H9 (cell line): ENCODE data around the gene DLG1. TPM values are rescaled to one million over a fixed set of nuclear protein-coding genes. Genes with fewer than 3 reads are reported as not detected.

Source experiments
- DNase-seq: peaks from one replicate; pipeline ENCODE4 v3.0.0-alpha.2; 2017
- H2AFZ ChIP-seq: one replicate; pipeline ENCODE4 v1.6.1; 2013; ENCODE audit warnings: mild to moderate bottlenecking, low read length, control low read depth, moderate library complexity
- H2AK5ac ChIP-seq: 2 replicates; pipeline ENCODE4 v1.6.1; 2013; ENCODE audit warnings: low read length, control low read depth, mixed read lengths; ENCODE audit not compliant: insufficient read length
- H2BK120ac ChIP-seq: one replicate; pipeline ENCODE4 v1.6.1; 2013; ENCODE audit warnings: low read depth, mild to moderate bottlenecking, low read length, control low read depth, inconsistent platforms; ENCODE audit not compliant: poor library complexity, severe bottlenecking
- H2BK12ac ChIP-seq: 2 replicates; pipeline ENCODE4 v1.6.1; 2013; ENCODE audit warnings: low read length, control low read depth, mixed read lengths, low read depth; ENCODE audit not compliant: insufficient read length
- H2BK15ac ChIP-seq: 2 replicates; pipeline ENCODE4 v1.6.1; 2013; ENCODE audit warnings: low read depth, low read length, control low read depth
- H2BK20ac ChIP-seq: one replicate; pipeline ENCODE4 v1.6.1; 2013; ENCODE audit warnings: low read depth, mild to moderate bottlenecking, low read length, control low read depth, inconsistent platforms; ENCODE audit not compliant: poor library complexity, severe bottlenecking
- H2BK5ac ChIP-seq: 2 replicates; pipeline ENCODE4 v1.6.1; 2013; ENCODE audit warnings: low read length, control low read depth, mixed read lengths; ENCODE audit not compliant: insufficient read length
- H3K14ac ChIP-seq: 2 replicates; pipeline ENCODE4 v1.6.1; 2013; ENCODE audit warnings: low read length, control low read depth; ENCODE audit not compliant: insufficient read depth
- H3K18ac ChIP-seq: 2 replicates; pipeline ENCODE4 v1.6.1; 2013; ENCODE audit warnings: low read depth, mild to moderate bottlenecking, mixed read lengths, low read length, control low read depth; ENCODE audit not compliant: insufficient read length
- H3K23ac ChIP-seq: 2 replicates; pipeline ENCODE4 v1.6.1; 2013; ENCODE audit warnings: low read length, control low read depth, mixed read lengths, low read depth; ENCODE audit not compliant: insufficient read length
- H3K23me2 ChIP-seq: 2 replicates; pipeline ENCODE4 v1.6.1; 2013; ENCODE audit warnings: low read depth, mild to moderate bottlenecking, mixed read lengths, low read length, control low read depth; ENCODE audit not compliant: insufficient read length, poor library complexity, severe bottlenecking
- H3K27ac ChIP-seq: 2 replicates; pipeline ENCODE4 v1.5.1; 2013; ENCODE audit warnings: low read length, control low read depth, mixed read lengths, low read depth; ENCODE audit not compliant: insufficient read length
- H3K27me3 ChIP-seq: 2 replicates; pipeline ENCODE4 v1.6.1; 2013; ENCODE audit warnings: low read length, control low read depth, inconsistent platforms; ENCODE audit not compliant: insufficient read depth
- H3K4ac ChIP-seq: 2 replicates; pipeline ENCODE4 v1.6.1; 2013; ENCODE audit warnings: low read depth, mild to moderate bottlenecking, control low read depth, inconsistent platforms, low read length, moderate library complexity
- H3K4me1 ChIP-seq: 2 replicates; pipeline ENCODE4 v1.6.1; 2013; ENCODE audit warnings: low read length, control low read depth, inconsistent platforms; ENCODE audit not compliant: insufficient read depth
- H3K4me2 ChIP-seq: 2 replicates; pipeline ENCODE4 v1.6.1; 2013; ENCODE audit warnings: low read length, control low read depth, mixed read lengths; ENCODE audit not compliant: insufficient read length, insufficient read depth
- H3K56ac ChIP-seq: 2 replicates; pipeline ENCODE4 v1.6.1; 2013; ENCODE audit warnings: low read depth, mild to moderate bottlenecking, mixed read lengths, low read length, control low read depth; ENCODE audit not compliant: insufficient read length
- H3K79me1 ChIP-seq: 2 replicates; pipeline ENCODE4 v1.6.1; 2013; ENCODE audit warnings: low read depth, mild to moderate bottlenecking, moderate library complexity, low read length, control low read depth, inconsistent platforms; ENCODE audit not compliant: insufficient read depth, poor library complexity, severe bottlenecking
- H3K79me2 ChIP-seq: 2 replicates; pipeline ENCODE4 v1.6.1; 2013; ENCODE audit warnings: low read length, control low read depth, inconsistent platforms; ENCODE audit not compliant: insufficient read depth
- H3K9ac ChIP-seq: 2 replicates; pipeline ENCODE4 v1.6.1; 2013; ENCODE audit warnings: low read length, control low read depth, mixed read lengths; ENCODE audit not compliant: insufficient read length; ENCODE audit errors: extremely low read depth
- H3K9me3 ChIP-seq: one replicate; pipeline ENCODE4 v1.6.1; 2013; ENCODE audit warnings: low read depth, low read length, inconsistent platforms; ENCODE audit not compliant: control insufficient read depth
- H3T11ph ChIP-seq: one replicate; pipeline ENCODE4 v1.6.1; 2013; ENCODE audit warnings: mild to moderate bottlenecking, low read length, control low read depth, inconsistent platforms
- H4K20me1 ChIP-seq: one replicate; pipeline ENCODE4 v1.6.1; 2013; ENCODE audit not compliant: control insufficient read depth, insufficient read length, insufficient read depth
- H4K5ac ChIP-seq: 2 replicates; pipeline ENCODE4 v1.6.1; 2013; ENCODE audit warnings: low read depth, mild to moderate bottlenecking, mixed read lengths, low read length, control low read depth; ENCODE audit not compliant: insufficient read length
- H4K8ac ChIP-seq: replicated peaks from 2 replicates; pipeline ENCODE4 v1.6.1; 2013; ENCODE audit warnings: low read length, control low read depth, mixed read lengths, low read depth; ENCODE audit not compliant: insufficient read length
- H4K91ac ChIP-seq: 2 replicates; pipeline ENCODE4 v1.6.1; 2013; ENCODE audit warnings: low read depth, mild to moderate bottlenecking, moderate library complexity, mixed read lengths, low read length, control low read depth; ENCODE audit not compliant: insufficient read length
- H3K27ac Mint-ChIP-seq, 3 experiments: 2 replicates in 2 of 3; 3 replicates in 1 of 3; pipeline ENCODE4 v1.8.0; 2020 to 2021; ENCODE audit warnings: mixed read lengths in 3 of 3, mild to moderate bottlenecking in 1 of 3, moderate library complexity in 1 of 3
- H3K27me3 Mint-ChIP-seq: 2 replicates; pipeline ENCODE4 v1.8.0; 2021; ENCODE audit warnings: low read depth, mild to moderate bottlenecking, moderate library complexity, mixed read lengths
- H3K36me3 Mint-ChIP-seq, 3 experiments: 2 replicates in 2 of 3; 3 replicates in 1 of 3; pipeline ENCODE4 v1.8.0; 2020 to 2021; ENCODE audit warnings: low read depth in 3 of 3, mixed read lengths in 3 of 3; ENCODE audit not compliant: insufficient read depth in 1 of 3
- H3K4me1 Mint-ChIP-seq, 2 experiments: 2 replicates each; pipeline ENCODE4 v1.8.0; 2020; ENCODE audit warnings: mixed read lengths in 2 of 2
- H3K4me3 Mint-ChIP-seq, 2 experiments: 2 replicates in 1 of 2; 3 replicates in 1 of 2; pipeline ENCODE4 v1.8.0; 2020 to 2021; ENCODE audit warnings: mild to moderate bottlenecking in 2 of 2, mixed read lengths in 2 of 2, moderate library complexity in 1 of 2
- H3K9me3 Mint-ChIP-seq, 2 experiments: 2 replicates in 1 of 2; 3 replicates in 1 of 2; pipeline ENCODE4 v1.8.0; 2020; ENCODE audit warnings: mild to moderate bottlenecking in 2 of 2, mixed read lengths in 2 of 2, moderate library complexity in 1 of 2
- WGBS: extraction: QIAGEN DNeasy Blood & Tissue Kit; methylation state at CpG from one replicate; pipeline ENCODE4 v1.1.7; 2013; ENCODE audit warnings: missing lambda C conversion rate, low lambda C conversion rate, mixed read lengths; ENCODE audit not compliant: insufficient read length; ENCODE audit errors: extremely low coverage; 5-methylcytosine and 5-hydroxymethylcytosine counted together
- total RNA-seq: library from RNA; stranded (reverse); gene quantifications from 2 replicates; pipeline ENCODE4 v1.2.1, GENCODE V29; 2021
- TF ChIP-seq, protein P1 (sequence below): fragments of 200-600 bp; sonication (generic); conservative IDR thresholded peaks from 3 replicates; pipeline ENCODE4 v1.8.0; 2021; ENCODE audit warnings: antibody characterized with exemption, mild to moderate bottlenecking

DLG1 gene
- total RNA-seq, 1 experiment from 2014 or later, result 84.1 TPM

DNA sequence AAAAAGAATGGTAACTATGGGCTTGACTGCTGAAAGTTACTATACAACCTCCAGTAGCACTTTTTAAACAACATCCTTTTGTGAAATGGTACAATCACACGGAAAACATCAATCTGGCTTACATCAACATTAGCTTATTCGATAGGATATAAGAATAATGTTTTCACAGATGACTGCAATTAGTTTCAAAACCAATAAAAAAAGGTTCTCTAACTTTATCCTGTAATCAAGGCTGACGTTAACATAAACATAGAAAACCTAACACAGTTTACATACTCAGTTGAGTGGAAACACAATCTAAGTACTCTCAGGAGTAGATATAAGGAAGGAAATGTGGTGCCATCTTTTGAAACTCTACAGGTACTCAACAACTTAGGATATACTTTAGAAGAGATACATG is 102.2 kb downstream of the DLG1 start:
- no peak overlapping the region for H4K5ac ChIP-seq
- H3K4ac ChIP-seq, result no peak overlapping the region
- no peak overlapping the region for H3T11ph ChIP-seq
- no peaks in the 10 kb centered on the region; the same call in 1 of the 2 replicates for H3K79me2 ChIP-seq
- no peak overlapping the region for H2AK5ac ChIP-seq
- WGBS, result no CpG with 5 or more reads among the region's 3 CpGs
- Mint-ChIP-seq H3K9me3 (0 out of 5 replicates have a peak, but pooled peaks cover 0 to 2% of the 10 kb centered on the region in 2 experiments), H3K4me3 (no peak overlapping the region), H3K36me3 (peaks cover 6 to 17% (median 7%) of the 10 kb centered on the region in 3 experiments; a peak in 5 of 7 replicates), H3K4me1 (0 out of 4 replicates have a peak, but pooled peaks cover 0 to 5% of the 10 kb centered on the region in 2 experiments), H3K27me3 (no peaks in the 10 kb centered on the region), H3K27ac (no peak overlapping the region)
- H4K8ac ChIP-seq, result no peak overlapping the region
- no peaks in the 10 kb centered on the region for H4K20me1 ChIP-seq
- no peaks in the 10 kb centered on the region for H3K9me3 ChIP-seq
- no peaks in the 10 kb centered on the region for H3K4me1 ChIP-seq
- H3K14ac ChIP-seq, result no peak overlapping the region
- H3K27ac ChIP-seq, result no peak overlapping the region
- H2BK15ac ChIP-seq, result no peak overlapping the region
- no peak overlapping the region for H3K23ac ChIP-seq
- H3K9ac ChIP-seq, result no peak overlapping the region
- H2BK12ac ChIP-seq, result no peak overlapping the region
- H3K56ac ChIP-seq, result no peak overlapping the region
- TF ChIP-seq, protein P1, sequence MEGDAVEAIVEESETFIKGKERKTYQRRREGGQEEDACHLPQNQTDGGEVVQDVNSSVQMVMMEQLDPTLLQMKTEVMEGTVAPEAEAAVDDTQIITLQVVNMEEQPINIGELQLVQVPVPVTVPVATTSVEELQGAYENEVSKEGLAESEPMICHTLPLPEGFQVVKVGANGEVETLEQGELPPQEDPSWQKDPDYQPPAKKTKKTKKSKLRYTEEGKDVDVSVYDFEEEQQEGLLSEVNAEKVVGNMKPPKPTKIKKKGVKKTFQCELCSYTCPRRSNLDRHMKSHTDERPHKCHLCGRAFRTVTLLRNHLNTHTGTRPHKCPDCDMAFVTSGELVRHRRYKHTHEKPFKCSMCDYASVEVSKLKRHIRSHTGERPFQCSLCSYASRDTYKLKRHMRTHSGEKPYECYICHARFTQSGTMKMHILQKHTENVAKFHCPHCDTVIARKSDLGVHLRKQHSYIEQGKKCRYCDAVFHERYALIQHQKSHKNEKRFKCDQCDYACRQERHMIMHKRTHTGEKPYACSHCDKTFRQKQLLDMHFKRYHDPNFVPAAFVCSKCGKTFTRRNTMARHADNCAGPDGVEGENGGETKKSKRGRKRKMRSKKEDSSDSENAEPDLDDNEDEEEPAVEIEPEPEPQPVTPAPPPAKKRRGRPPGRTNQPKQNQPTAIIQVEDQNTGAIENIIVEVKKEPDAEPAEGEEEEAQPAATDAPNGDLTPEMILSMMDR, result no peak
- H3K27me3 ChIP-seq, result no peaks in the 10 kb centered on the region
- H3K4me2 ChIP-seq, result no peak overlapping the region
- H2BK5ac ChIP-seq, result no peak overlapping the region
- no peak for DNase-seq
- no peak overlapping the region for H2AFZ ChIP-seq
- no peaks in the 10 kb centered on the region for H3K23me2 ChIP-seq
- H2BK20ac ChIP-seq, result no peak overlapping the region
- no peak overlapping the region for H2BK120ac ChIP-seq
- H3K18ac ChIP-seq, result no peak overlapping the region
- peaks cover 8% of the 10 kb centered on the region for H3K79me1 ChIP-seq
- H4K91ac ChIP-seq, result no peak overlapping the region
